ENCODE measurements around the gene DLGAP1. TPM values are rescaled to one million over a fixed set of nuclear protein-coding genes. Genes with fewer than 3 reads are reported as not detected.
A peak's percentile ranks its signal among the peaks of the same experiment; 100 is the strongest.

The DLGAP1 gene
- total RNA-seq, 1 donor from 2014 or later, result 11.5 TPM

- H3K4me1 Mint-ChIP-seq, result peaks cover 39% of the 10 kb centered on the region
- peak overlapping the region; percentile 41 for H3K4me3 Mint-ChIP-seq
- no peaks in the 10 kb centered on the region for H3K27me3 Mint-ChIP-seq (ENCODE audit: low read depth)
- no peak for DNase-seq (ENCODE audit: low read depth, low spot score)
- peaks cover under 1% of the 10 kb centered on the region for H3K9me3 Mint-ChIP-seq
- TF ChIP-seq, protein P1, sequence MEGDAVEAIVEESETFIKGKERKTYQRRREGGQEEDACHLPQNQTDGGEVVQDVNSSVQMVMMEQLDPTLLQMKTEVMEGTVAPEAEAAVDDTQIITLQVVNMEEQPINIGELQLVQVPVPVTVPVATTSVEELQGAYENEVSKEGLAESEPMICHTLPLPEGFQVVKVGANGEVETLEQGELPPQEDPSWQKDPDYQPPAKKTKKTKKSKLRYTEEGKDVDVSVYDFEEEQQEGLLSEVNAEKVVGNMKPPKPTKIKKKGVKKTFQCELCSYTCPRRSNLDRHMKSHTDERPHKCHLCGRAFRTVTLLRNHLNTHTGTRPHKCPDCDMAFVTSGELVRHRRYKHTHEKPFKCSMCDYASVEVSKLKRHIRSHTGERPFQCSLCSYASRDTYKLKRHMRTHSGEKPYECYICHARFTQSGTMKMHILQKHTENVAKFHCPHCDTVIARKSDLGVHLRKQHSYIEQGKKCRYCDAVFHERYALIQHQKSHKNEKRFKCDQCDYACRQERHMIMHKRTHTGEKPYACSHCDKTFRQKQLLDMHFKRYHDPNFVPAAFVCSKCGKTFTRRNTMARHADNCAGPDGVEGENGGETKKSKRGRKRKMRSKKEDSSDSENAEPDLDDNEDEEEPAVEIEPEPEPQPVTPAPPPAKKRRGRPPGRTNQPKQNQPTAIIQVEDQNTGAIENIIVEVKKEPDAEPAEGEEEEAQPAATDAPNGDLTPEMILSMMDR (conservative IDR thresholded peaks at IDR 0.05), result no peak
- peak overlapping the region; percentile 38 for H3K27ac Mint-ChIP-seq (ENCODE audit: unreplicated experiment)
- no peaks in the 10 kb centered on the region for H3K36me3 Mint-ChIP-seq (ENCODE audit: low read depth)
These were observed 171.3 kb downstream of the DLGAP1 start for GRCh38 chr18:4283746-4284291.

DNA sequence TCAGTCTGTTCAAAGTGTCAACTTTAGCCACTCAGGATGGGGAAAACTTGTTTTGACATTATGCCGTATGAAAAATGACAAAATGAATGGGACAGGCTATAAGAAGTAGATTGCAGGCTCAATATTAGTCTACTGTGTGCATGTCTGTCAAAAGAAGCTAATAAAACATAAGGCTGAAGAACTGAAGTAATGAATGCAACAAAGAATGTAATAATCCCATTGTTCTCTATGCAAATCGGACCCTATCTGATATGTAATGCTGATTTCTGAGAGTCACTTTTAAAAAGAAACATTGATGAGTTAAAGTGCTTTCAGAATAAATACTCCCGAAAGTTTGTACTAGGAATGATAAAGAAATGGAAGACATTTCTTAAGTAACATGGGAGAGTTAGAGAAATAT lies 172.2 kb downstream of the DLGAP1 start:
- no peaks in the 10 kb centered on the region for H3K9me3 Mint-ChIP-seq
- TF ChIP-seq, protein P1 (conservative IDR thresholded peaks at IDR 0.05), result no peak
- peaks cover 36% of the 10 kb centered on the region for H3K4me1 Mint-ChIP-seq
- no peaks in the 10 kb centered on the region for H3K27me3 Mint-ChIP-seq (ENCODE audit: low read depth)
- no peak overlapping the region for H3K27ac Mint-ChIP-seq (ENCODE audit: unreplicated experiment)
- DNase-seq (ENCODE audit: low read depth, low spot score), result no peak
- H3K4me3 Mint-ChIP-seq, result no peak overlapping the region
- no peaks in the 10 kb centered on the region for H3K36me3 Mint-ChIP-seq (ENCODE audit: low read depth)

DNA sequence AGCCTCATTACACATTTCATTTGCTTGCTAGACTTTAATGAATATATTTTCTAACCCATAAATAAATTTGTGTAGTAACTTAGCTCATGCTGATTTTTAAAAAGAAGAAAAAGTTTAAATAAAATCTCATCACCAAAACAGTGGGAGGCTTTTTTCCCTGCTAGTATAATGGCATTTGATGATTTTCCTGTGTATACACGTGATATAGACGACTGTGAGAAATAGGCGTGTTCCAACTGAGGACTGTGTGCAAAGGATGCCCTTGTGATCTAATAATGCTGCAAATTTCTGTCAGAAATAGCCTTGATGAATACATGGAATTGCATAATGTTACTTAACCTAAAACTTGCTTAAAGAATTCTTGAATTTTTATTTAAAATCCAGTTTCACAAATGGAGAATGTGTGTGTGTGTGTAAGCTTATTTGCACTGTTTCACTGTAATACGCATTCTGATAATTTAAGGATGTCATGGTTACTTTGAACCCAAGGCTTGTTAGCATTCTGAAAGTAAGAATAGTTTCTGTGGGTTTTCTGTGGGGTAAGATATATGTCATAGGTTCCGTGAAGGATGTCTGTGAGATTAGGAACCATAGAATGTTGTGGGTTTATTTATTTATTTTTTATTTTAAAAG lies 178.0 kb downstream of the DLGAP1 start:
- TF ChIP-seq, protein P1 (conservative IDR thresholded peaks at IDR 0.05), result no peak
- peaks cover 5% of the 10 kb centered on the region for H3K4me1 Mint-ChIP-seq
- H3K9me3 Mint-ChIP-seq, result no peaks in the 10 kb centered on the region
- H3K36me3 Mint-ChIP-seq (ENCODE audit: low read depth), result no peaks in the 10 kb centered on the region
- H3K27me3 Mint-ChIP-seq (ENCODE audit: low read depth), result no peaks in the 10 kb centered on the region
- no peak for DNase-seq (ENCODE audit: low read depth, low spot score)
- no peak overlapping the region for H3K4me3 Mint-ChIP-seq
- no peak overlapping the region for H3K27ac Mint-ChIP-seq (ENCODE audit: unreplicated experiment)

GRCh38 chr18:4271952-4272351 lies 183.2 kb downstream of the DLGAP1 start:
- Mint-ChIP-seq H3K27ac (ENCODE audit: unreplicated experiment) (no peak overlapping the region), H3K4me3 (no peak overlapping the region), H3K9me3 (no peaks in the 10 kb centered on the region), H3K4me1 (peaks cover 5% of the 10 kb centered on the region), H3K27me3 (ENCODE audit: low read depth) (no peaks in the 10 kb centered on the region), H3K36me3 (ENCODE audit: low read depth) (no peaks in the 10 kb centered on the region)
- DNase-seq (ENCODE audit: low read depth, low spot score), result no peak
- TF ChIP-seq, protein P1 (conservative IDR thresholded peaks at IDR 0.05), result no peak

DNA sequence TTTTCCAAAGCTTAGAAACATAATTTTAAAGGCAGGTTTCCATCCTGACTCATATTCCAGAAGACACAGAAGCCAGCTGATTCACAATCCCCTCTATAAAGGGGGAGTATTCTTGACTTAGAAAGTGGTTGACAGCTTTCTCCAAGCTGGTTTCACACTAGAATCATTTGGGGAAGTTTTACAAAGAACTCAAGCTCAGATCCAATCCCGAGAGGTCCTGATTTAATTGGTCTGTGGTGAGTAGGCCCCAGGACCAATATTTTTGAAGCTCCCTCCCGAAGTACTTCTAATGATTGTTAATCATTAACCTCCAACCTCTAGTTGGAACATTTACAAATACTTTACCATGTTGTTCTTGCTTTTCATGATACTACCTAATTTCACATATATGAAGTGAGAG lies 184.1 kb downstream of the DLGAP1 start:
- DNase-seq (ENCODE audit: low read depth, low spot score), result no peak
- Mint-ChIP-seq H3K27ac (ENCODE audit: unreplicated experiment) (no peak overlapping the region), H3K4me1 (peaks cover 4% of the 10 kb centered on the region), H3K27me3 (ENCODE audit: low read depth) (no peaks in the 10 kb centered on the region), H3K4me3 (no peak overlapping the region), H3K9me3 (no peaks in the 10 kb centered on the region), H3K36me3 (ENCODE audit: low read depth) (no peaks in the 10 kb centered on the region)
- TF ChIP-seq, protein P1 (conservative IDR thresholded peaks at IDR 0.05), result no peak
